Liver (tissue), 3 donors: ENCODE results near the gene PNPLA3.

Experiments
- EGR1 ChIP-seq, 2 donors: IDR thresholded peaks; 2 replicates each; pipeline ENCODE4 v1.6.1; 2016 to 2018; ENCODE audit warnings: antibody characterized with exemption in 2 of 2, low read depth in 2 of 2
- GABPA ChIP-seq, 2 donors: IDR thresholded peaks in 1 of 2; conservative IDR thresholded peaks in 1 of 2; 2 replicates each; pipeline ENCODE4 v1.6.1; 2016; ENCODE audit warnings: antibody characterized with exemption in 2 of 2, mild to moderate bottlenecking in 1 of 2, moderate library complexity in 1 of 2
- JUND ChIP-seq, 2 donors: IDR thresholded peaks; 2 replicates each; pipeline ENCODE4 v1.6.1; 2016; ENCODE audit warnings: antibody characterized with exemption in 2 of 2
- RAD21 ChIP-seq, 2 donors: IDR thresholded peaks; 2 replicates each; pipeline ENCODE4 v1.6.1; 2016; ENCODE audit warnings: antibody characterized with exemption in 2 of 2, mild to moderate bottlenecking in 2 of 2
- RXRA ChIP-seq, 2 donors: IDR thresholded peaks; 2 replicates each; pipeline ENCODE4 v1.6.1; 2017 to 2018; ENCODE audit warnings: antibody characterized with exemption in 2 of 2, mild to moderate bottlenecking in 1 of 2
- SP1 ChIP-seq: IDR thresholded peaks from 2 replicates; pipeline ENCODE4 v1.6.1; 2018; ENCODE audit warnings: antibody characterized with exemption, mild to moderate bottlenecking
- TAF1 ChIP-seq: conservative IDR thresholded peaks from 2 replicates; pipeline ENCODE4 v1.6.1; 2016; ENCODE audit warnings: antibody characterized with exemption, mild to moderate bottlenecking
- TF ChIP-seq, protein P1 (sequence below): IDR thresholded peaks from 2 replicates; pipeline ENCODE4 v1.6.1; 2016; ENCODE audit warnings: antibody characterized with exemption, mild to moderate bottlenecking
- TF ChIP-seq, protein P2 (sequence below): IDR thresholded peaks from 2 replicates; pipeline ENCODE4 v1.6.1; 2016; ENCODE audit warnings: antibody characterized with exemption
- TF ChIP-seq, protein P3 (sequence below): fragments of 150-350 bp; IDR thresholded peaks from 2 replicates; pipeline ENCODE4 v1.5.1; 2017; ENCODE audit warnings: improper control_type of control experiment, low read depth, low read length; ENCODE audit not compliant: missing input control
- donor health status: healthy.
- donor health status: healthy.

DNA sequence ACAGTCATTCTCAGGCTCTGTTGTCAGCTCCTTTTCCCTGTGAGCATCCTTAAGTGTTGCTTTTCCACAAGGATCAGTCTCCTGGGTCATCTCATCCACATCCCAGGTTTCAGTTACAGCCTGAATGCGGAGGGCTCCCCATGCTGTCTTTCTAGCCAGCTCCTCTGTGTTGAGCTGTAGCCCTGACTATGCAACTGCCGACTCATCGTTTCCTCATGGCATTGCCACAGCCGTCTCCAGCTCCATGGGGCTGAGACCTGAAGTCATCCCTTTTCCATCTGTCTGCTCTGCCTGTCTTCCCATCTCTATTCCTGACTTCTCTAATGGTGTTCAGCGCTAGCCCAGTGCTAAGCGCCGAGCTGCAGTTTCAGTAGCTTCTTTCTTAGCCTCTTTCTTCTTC is 43.5 kb downstream of the PNPLA3 start:
- TF ChIP-seq, protein P1, sequence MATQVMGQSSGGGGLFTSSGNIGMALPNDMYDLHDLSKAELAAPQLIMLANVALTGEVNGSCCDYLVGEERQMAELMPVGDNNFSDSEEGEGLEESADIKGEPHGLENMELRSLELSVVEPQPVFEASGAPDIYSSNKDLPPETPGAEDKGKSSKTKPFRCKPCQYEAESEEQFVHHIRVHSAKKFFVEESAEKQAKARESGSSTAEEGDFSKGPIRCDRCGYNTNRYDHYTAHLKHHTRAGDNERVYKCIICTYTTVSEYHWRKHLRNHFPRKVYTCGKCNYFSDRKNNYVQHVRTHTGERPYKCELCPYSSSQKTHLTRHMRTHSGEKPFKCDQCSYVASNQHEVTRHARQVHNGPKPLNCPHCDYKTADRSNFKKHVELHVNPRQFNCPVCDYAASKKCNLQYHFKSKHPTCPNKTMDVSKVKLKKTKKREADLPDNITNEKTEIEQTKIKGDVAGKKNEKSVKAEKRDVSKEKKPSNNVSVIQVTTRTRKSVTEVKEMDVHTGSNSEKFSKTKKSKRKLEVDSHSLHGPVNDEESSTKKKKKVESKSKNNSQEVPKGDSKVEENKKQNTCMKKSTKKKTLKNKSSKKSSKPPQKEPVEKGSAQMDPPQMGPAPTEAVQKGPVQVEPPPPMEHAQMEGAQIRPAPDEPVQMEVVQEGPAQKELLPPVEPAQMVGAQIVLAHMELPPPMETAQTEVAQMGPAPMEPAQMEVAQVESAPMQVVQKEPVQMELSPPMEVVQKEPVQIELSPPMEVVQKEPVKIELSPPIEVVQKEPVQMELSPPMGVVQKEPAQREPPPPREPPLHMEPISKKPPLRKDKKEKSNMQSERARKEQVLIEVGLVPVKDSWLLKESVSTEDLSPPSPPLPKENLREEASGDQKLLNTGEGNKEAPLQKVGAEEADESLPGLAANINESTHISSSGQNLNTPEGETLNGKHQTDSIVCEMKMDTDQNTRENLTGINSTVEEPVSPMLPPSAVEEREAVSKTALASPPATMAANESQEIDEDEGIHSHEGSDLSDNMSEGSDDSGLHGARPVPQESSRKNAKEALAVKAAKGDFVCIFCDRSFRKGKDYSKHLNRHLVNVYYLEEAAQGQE: no peak
- TF ChIP-seq, protein P2, sequence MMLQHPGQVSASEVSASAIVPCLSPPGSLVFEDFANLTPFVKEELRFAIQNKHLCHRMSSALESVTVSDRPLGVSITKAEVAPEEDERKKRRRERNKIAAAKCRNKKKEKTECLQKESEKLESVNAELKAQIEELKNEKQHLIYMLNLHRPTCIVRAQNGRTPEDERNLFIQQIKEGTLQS: no peak
- no peak for TF ChIP-seq RXRA (IDR thresholded peaks at IDR 0.05)
- TF ChIP-seq, protein P3, sequence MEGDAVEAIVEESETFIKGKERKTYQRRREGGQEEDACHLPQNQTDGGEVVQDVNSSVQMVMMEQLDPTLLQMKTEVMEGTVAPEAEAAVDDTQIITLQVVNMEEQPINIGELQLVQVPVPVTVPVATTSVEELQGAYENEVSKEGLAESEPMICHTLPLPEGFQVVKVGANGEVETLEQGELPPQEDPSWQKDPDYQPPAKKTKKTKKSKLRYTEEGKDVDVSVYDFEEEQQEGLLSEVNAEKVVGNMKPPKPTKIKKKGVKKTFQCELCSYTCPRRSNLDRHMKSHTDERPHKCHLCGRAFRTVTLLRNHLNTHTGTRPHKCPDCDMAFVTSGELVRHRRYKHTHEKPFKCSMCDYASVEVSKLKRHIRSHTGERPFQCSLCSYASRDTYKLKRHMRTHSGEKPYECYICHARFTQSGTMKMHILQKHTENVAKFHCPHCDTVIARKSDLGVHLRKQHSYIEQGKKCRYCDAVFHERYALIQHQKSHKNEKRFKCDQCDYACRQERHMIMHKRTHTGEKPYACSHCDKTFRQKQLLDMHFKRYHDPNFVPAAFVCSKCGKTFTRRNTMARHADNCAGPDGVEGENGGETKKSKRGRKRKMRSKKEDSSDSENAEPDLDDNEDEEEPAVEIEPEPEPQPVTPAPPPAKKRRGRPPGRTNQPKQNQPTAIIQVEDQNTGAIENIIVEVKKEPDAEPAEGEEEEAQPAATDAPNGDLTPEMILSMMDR: no peak
- no peak for TF ChIP-seq GABPA (IDR thresholded peaks at IDR 0.05 in 1 of 2, conservative IDR thresholded peaks at IDR 0.05 in 1 of 2)
- TF ChIP-seq TAF1: no peak
- no peak for TF ChIP-seq EGR1 (IDR thresholded peaks at IDR 0.05; ENCODE audit: low read depth in 2 of 2)
- no peak for TF ChIP-seq RAD21 (IDR thresholded peaks at IDR 0.05)
- TF ChIP-seq SP1: no peak
- TF ChIP-seq JUND (IDR thresholded peaks at IDR 0.05): no peak
